Stimulated activated CD4-positive, alpha-beta T cell treated with anti-CD3 and anti-CD28 coated beads, Interleukin-4, amount 100 ng/mL, for 1 hour (primary cell): ENCODE data around the gene XXYLT1.

Experiments
- DNase-seq: peaks from one replicate; pipeline ENCODE4 v3.0.0-alpha.2; 2020

The XXYLT1 gene

GRCh38 chr3:195181741-195182469 is 89.1 kb downstream of the XXYLT1 start:
- DNase-seq = no peak

- no peak for DNase-seq
These were observed 89.9 kb downstream of the XXYLT1 start for GRCh38 chr3:195181113-195181498.

- DNase-seq = no peak
These were observed 90.4 kb downstream of the XXYLT1 start for GRCh38 chr3:195180490-195181112.

- no peak for DNase-seq
These were observed 91.0 kb downstream of the XXYLT1 start for GRCh38 chr3:195179776-195180489.

- DNase-seq = no peak
These were observed 92.6 kb downstream of the XXYLT1 start for GRCh38 chr3:195178124-195178910.

- DNase-seq = no peak
These were observed 93.4 kb downstream of the XXYLT1 start for GRCh38 chr3:195177422-195178123.

- no peak for DNase-seq
These were observed 94.2 kb downstream of the XXYLT1 start for GRCh38 chr3:195176776-195177175.

- DNase-seq = no peak
These were observed 95.3 kb downstream of the XXYLT1 start for GRCh38 chr3:195175476-195176337.

GRCh38 chr3:195175076-195175475 is 95.9 kb downstream of the XXYLT1 start:
- DNase-seq = no peak

- no peak for DNase-seq
These were observed 97.3 kb downstream of the XXYLT1 start for GRCh38 chr3:195173657-195174056.

- DNase-seq = no peak
These were observed 98.1 kb downstream of the XXYLT1 start for GRCh38 chr3:195172896-195173295.

GRCh38 chr3:195172039-195172684 is 98.8 kb downstream of the XXYLT1 start:
- no peak for DNase-seq

- DNase-seq = no peak
These were observed 99.7 kb downstream of the XXYLT1 start for GRCh38 chr3:195171093-195171873.

GRCh38 chr3:195170496-195170895 is 100.5 kb downstream of the XXYLT1 start:
- DNase-seq = no peak

GRCh38 chr3:195169011-195169649 is 101.8 kb downstream of the XXYLT1 start:
- no peak for DNase-seq

- no peak for DNase-seq
These were observed 102.8 kb downstream of the XXYLT1 start for GRCh38 chr3:195168009-195168762.

- DNase-seq = no peak
These were observed 105.2 kb downstream of the XXYLT1 start for GRCh38 chr3:195165790-195166189.

GRCh38 chr3:195165265-195165609 is 105.7 kb downstream of the XXYLT1 start:
- no peak for DNase-seq
